Hepatocyte (in vitro differentiated cells): ENCODE data around the gene EVI2A.

Source experiments
- EZH2 ChIP-seq: fragments of 200-600 bp; sonication (generic); IDR thresholded peaks from 2 replicates; pipeline ENCODE4 v1.6.1; 2016; ENCODE audit warnings: antibody characterized with exemption, mild to moderate bottlenecking, borderline replicate concordance
- EZH2phosphoT487 ChIP-seq: fragments of 200-600 bp; sonication (generic); IDR thresholded peaks from one replicate; pipeline ENCODE4 v1.6.1; 2018; ENCODE audit warnings: antibody characterized with exemption, mild to moderate bottlenecking, low read depth, moderate library complexity; ENCODE audit not compliant: unreplicated experiment, severe bottlenecking
- TF ChIP-seq, protein P1 (sequence below): fragments of 200-600 bp; sonication (generic); IDR thresholded peaks from 2 replicates; pipeline ENCODE4 v1.5.1; 2016; ENCODE audit warnings: antibody characterized with exemption, mild to moderate bottlenecking; ENCODE audit not compliant: poor library complexity

GRCh38 chr17:31294820-31295488 lies 26.5 kb downstream of the EVI2A start:
- TF ChIP-seq, protein P1, sequence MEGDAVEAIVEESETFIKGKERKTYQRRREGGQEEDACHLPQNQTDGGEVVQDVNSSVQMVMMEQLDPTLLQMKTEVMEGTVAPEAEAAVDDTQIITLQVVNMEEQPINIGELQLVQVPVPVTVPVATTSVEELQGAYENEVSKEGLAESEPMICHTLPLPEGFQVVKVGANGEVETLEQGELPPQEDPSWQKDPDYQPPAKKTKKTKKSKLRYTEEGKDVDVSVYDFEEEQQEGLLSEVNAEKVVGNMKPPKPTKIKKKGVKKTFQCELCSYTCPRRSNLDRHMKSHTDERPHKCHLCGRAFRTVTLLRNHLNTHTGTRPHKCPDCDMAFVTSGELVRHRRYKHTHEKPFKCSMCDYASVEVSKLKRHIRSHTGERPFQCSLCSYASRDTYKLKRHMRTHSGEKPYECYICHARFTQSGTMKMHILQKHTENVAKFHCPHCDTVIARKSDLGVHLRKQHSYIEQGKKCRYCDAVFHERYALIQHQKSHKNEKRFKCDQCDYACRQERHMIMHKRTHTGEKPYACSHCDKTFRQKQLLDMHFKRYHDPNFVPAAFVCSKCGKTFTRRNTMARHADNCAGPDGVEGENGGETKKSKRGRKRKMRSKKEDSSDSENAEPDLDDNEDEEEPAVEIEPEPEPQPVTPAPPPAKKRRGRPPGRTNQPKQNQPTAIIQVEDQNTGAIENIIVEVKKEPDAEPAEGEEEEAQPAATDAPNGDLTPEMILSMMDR: no peak
- TF ChIP-seq EZH2phosphoT487 (no peak), EZH2 (no peak)
